Astrocyte of the cerebellum (primary cell): ENCODE measurements around the gene TMEM163.

Experiments used
- DNase-seq: peaks from one replicate; pipeline ENCODE4 v3.0.0-alpha.2; 2011; ENCODE audit warnings: low read depth
- H3K4me3 ChIP-seq: 2 replicates; pipeline ENCODE4 v1.5.1; 2011; ENCODE audit warnings: mild to moderate bottlenecking, low read depth, low read length, moderate library complexity
- in situ Hi-C: cut with HindIII; loops from 2 replicates; pipeline ENCODE4 v1.10.0; 2017; ENCODE audit warnings: low sequenced_read_pairs
- TF ChIP-seq, protein P1 (sequence below): IDR thresholded peaks from 2 replicates; pipeline ENCODE4 v1.5.1; 2012; ENCODE audit warnings: low read length, low read depth, moderate library complexity, mild to moderate bottlenecking; ENCODE audit errors: missing control alignments

Gene TMEM163

DNA sequence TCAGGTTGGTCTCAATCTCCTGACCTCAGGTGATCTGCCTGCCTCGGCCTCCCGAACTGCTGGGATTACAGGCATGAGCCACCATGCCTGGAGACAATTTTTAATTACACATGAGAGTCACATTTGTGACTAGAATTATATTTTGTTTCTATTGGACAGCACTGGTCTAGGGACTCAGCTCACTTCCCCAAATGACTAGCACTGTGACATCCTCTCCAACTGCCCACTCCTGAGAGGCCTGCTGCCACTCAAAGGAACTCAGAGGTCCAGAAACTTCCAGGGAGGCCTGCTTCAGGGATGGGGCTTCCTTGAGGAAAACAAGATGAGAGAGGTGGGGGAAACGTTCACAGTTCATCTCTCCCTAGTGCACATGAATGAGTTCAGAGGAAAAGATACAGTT, 29.5 kb downstream of the TMEM163 start:
- in situ Hi-C loops, result no loop called here
- DNase-seq, result no peak
- no peak overlapping the region for H3K4me3 ChIP-seq
- TF ChIP-seq, protein P1, sequence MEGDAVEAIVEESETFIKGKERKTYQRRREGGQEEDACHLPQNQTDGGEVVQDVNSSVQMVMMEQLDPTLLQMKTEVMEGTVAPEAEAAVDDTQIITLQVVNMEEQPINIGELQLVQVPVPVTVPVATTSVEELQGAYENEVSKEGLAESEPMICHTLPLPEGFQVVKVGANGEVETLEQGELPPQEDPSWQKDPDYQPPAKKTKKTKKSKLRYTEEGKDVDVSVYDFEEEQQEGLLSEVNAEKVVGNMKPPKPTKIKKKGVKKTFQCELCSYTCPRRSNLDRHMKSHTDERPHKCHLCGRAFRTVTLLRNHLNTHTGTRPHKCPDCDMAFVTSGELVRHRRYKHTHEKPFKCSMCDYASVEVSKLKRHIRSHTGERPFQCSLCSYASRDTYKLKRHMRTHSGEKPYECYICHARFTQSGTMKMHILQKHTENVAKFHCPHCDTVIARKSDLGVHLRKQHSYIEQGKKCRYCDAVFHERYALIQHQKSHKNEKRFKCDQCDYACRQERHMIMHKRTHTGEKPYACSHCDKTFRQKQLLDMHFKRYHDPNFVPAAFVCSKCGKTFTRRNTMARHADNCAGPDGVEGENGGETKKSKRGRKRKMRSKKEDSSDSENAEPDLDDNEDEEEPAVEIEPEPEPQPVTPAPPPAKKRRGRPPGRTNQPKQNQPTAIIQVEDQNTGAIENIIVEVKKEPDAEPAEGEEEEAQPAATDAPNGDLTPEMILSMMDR, result no peak

DNA sequence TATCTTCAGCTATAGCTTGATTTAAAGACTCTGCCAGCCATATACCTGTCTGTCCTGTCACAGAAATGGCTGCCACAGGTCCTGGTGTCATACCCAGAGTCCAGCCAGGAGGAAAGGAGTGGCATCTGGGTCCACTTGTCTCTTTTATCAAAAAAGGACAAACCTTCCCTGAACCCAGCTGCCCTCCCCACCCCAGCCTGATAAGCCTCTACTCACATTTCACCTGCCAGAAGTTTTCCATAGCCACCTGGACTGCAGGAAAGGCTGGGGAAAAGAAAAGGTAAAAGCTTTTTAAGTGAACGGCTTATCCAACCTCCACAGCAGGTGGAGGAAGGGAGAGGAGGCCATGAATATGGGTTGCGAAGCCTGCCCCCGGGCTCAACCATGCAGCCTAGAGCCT, 32.8 kb downstream of the TMEM163 start:
- in situ Hi-C loops, result no loop called here
- DNase-seq, result no peak
- H3K4me3 ChIP-seq, result no peak overlapping the region
- TF ChIP-seq, protein P1, result no peak

DNA sequence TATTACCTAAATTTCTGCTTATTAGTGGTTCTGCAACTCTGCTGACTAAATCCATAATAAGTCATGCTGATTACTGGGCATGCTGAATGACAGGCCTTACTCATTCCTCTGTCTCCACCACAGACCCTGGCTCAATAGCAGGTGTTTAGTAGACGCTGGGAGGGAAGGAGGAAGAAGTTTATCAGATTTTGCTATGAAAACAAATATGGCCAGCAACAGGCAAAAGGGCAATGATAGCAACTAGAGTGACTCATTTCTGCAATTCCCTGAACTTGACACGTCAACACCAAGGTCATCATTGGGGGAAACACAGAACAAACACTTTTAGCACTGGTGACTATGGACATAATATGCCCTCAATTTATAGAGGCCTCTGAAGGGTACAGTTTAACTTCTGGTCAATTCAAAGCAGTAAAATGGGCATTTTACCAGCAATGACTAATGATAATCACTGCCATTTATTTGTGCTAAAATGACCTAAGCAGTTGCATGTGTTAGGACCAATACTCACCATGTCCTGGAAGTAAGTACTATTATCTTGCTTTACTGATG, 35.2 kb downstream of the TMEM163 start:
- in situ Hi-C loops, result no loop called here
- TF ChIP-seq, protein P1, result no peak
- no peak overlapping the region for H3K4me3 ChIP-seq
- no peak for DNase-seq

DNA sequence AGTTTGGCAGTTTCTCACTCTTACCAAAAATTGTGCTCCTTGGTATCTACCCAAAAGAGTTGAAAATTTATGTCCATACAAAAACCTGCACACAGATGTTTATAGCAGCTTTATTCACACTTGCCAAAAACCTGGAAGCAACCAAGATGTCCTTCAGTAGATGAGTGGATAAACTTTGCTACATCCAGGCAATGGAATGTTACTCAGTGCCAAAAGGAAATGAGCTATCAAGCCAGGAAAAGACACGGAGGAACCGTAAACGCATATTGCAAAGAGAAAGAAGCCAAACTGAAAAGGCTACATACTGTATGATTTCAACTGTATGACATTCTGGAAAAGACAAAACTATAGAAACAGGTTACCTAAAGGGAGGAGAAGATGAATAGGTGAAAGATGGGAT, 36.1 kb downstream of the TMEM163 start:
- DNase-seq, result no peak
- in situ Hi-C loops, result no loop called here
- H3K4me3 ChIP-seq, result no peak overlapping the region
- TF ChIP-seq, protein P1, result no peak

DNA sequence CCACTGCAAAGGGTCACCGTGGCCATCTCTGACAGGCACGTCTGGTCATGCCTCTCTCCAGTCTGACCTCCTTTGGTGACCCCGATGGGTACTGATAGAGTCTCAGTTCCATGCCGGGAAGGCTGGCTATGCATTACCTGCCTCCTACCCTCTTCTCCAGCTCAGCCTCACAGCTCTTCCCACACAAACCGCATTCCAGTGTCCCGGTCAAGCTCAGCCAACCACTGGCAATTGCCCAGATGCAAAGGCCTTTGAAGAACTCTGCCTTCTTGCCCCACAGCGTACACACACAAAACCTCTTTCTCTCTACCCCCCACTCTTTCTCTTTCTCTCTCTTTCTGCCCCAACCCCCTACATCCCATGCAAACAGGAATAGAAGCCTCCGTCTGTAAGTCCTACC, 37.6 kb downstream of the TMEM163 start:
- TF ChIP-seq, protein P1, result no peak
- H3K4me3 ChIP-seq, result no peak overlapping the region
- in situ Hi-C loops, result no loop called here
- DNase-seq, result no peak

DNA sequence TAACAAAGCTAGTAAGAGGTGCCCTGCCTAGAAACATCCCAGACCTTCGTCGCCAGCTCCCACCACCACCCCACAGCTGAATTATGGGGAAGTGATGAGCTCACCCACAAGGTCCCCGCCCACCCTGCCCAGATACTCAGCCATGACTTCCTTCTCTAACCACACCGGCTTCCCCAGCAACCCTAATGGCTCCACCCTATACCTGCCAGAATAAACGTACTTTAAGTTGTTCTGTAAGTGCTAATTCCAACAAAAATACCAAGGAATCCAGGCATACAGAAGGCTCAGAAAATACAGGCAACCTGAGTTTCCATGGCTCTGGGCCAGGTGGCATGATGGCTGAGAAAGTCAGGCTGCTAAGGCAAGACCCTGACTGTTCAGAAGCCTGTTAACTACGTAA, 39.1 kb downstream of the TMEM163 start:
- TF ChIP-seq, protein P1, result no peak
- no peak for DNase-seq
- no peak overlapping the region for H3K4me3 ChIP-seq
- in situ Hi-C loops, result no loop called here

DNA sequence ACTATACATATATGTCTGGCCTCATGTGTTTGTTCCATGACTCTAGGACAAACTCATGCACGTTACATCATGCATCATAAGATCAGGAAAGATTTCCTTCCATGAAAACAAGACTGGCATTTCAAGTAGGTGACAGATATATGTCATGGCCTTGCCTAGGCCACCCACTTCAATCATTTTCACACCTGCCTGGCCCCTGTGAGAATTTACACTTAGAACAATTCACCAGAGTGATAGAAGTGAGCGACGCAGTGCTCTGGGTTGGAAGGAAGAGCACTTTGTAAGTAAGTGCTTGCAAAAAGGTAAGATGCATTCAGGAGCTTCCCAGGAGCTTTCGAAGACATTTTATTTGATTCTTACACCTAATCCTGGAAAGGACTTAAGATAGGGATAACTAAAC, 39.5 kb downstream of the TMEM163 start:
- in situ Hi-C loops, result no loop called here
- H3K4me3 ChIP-seq, result no peak overlapping the region
- DNase-seq, result no peak
- TF ChIP-seq, protein P1, result no peak
